Activated CD8-positive, alpha-beta T cell treated with anti-CD3 and anti-CD28 coated beads, Interleukin-2, amount 10 ng/mL, durations not matched to agents 7 days and 5 days (primary cell): ENCODE results near the gene PLIN1. TPM values are rescaled to one million over a fixed set of nuclear protein-coding genes. Genes with fewer than 3 reads are reported as not detected.

Experiments used
- ATAC-seq: fragments of 150-1000 bp; cut with Tn5 transposase; one replicate; pipeline ENCODE4 v1.10.0; 2021; ENCODE audit warnings: moderate library complexity
- CTCF ChIA-PET: fragments of 350-600 bp; sonication (Branson Sonifier 250); formaldehyde crosslinking; loops from one replicate; lab custom pipeline; 2021; ENCODE audit warnings: antibody characterized with exemption; lab: Charles Lee
- POLR2A ChIA-PET: fragments of 350-600 bp; sonication (Branson Sonifier 250); formaldehyde crosslinking; loops from one replicate; lab custom pipeline; 2021; ENCODE audit warnings: antibody characterized with exemption; lab: Charles Lee
- DNase-seq: peaks from one replicate; pipeline ENCODE4 v3.0.0-alpha.2; 2020
- H3K27ac Mint-ChIP-seq: one replicate; pipeline ENCODE4 v1.8.0; 2021; ENCODE audit warnings: mild to moderate bottlenecking, mixed read lengths
- H3K27me3 Mint-ChIP-seq: one replicate; pipeline ENCODE4 v1.8.0; 2021; ENCODE audit warnings: low read depth, mixed read lengths
- H3K36me3 Mint-ChIP-seq: one replicate; pipeline ENCODE4 v1.8.0; 2021; ENCODE audit warnings: low read depth, mixed read lengths
- H3K4me1 Mint-ChIP-seq: one replicate; pipeline ENCODE4 v1.8.0; 2021; ENCODE audit warnings: low read depth, mixed read lengths
- H3K4me3 Mint-ChIP-seq: one replicate; pipeline ENCODE4 v1.8.0; 2021; ENCODE audit warnings: mild to moderate bottlenecking, mixed read lengths
- H3K9me3 Mint-ChIP-seq: one replicate; pipeline ENCODE4 v1.8.0; 2022; ENCODE audit warnings: mixed read lengths; ENCODE audit not compliant: insufficient read depth
- total RNA-seq, 2 experiments: library from RNA; stranded (reverse); gene quantifications; one replicate each; pipeline ENCODE4 v1.2.3, GENCODE V29; 2021

Gene PLIN1
- total RNA-seq, 2 experiments from 2014 or later, result not detected

GRCh38 chr15:89630974-89631901, 47.9 kb downstream of the PLIN1 start:
- Mint-ChIP-seq H3K4me1 (no peaks in the 10 kb centered on the region), H3K27me3 (no peaks in the 10 kb centered on the region), H3K4me3 (no peak overlapping the region), H3K9me3 (no peaks in the 10 kb centered on the region), H3K27ac (no peak overlapping the region), H3K36me3 (peaks cover 58% of the 10 kb centered on the region)
- no peak for ATAC-seq
- CTCF ChIA-PET, result interaction anchor here (1.8 kb wide), 1 partner anchor 16 kb away, joined by 10 read pairs; no protein-coding TSS in a partner anchor
- POLR2A ChIA-PET, result no interaction called here
- no peak for DNase-seq

- no peak overlapping the region for H3K27ac Mint-ChIP-seq
- DNase-seq (no peak), ATAC-seq (no peak)
- CTCF ChIA-PET, result interaction anchor here (1.8 kb wide), 1 partner anchor 17 kb away, joined by 10 read pairs; no protein-coding TSS in a partner anchor
- H3K4me1 Mint-ChIP-seq, result no peaks in the 10 kb centered on the region
- H3K4me3 Mint-ChIP-seq, result no peak overlapping the region
- POLR2A ChIA-PET, result no interaction called here
- peaks cover 67% of the 10 kb centered on the region for H3K36me3 Mint-ChIP-seq
- no peaks in the 10 kb centered on the region for H3K9me3 Mint-ChIP-seq
- H3K27me3 Mint-ChIP-seq, result no peaks in the 10 kb centered on the region
Observed at GRCh38 chr15:89630260-89630659, 48.9 kb downstream of the PLIN1 start.

GRCh38 chr15:89629829-89630228, 49.3 kb downstream of the PLIN1 start:
- Mint-ChIP-seq H3K36me3 (peaks cover 72% of the 10 kb centered on the region), H3K27me3 (no peaks in the 10 kb centered on the region), H3K4me1 (no peaks in the 10 kb centered on the region), H3K9me3 (no peaks in the 10 kb centered on the region), H3K4me3 (no peak overlapping the region), H3K27ac (no peak overlapping the region)
- ATAC-seq, result no peak
- ChIA-PET CTCF (interaction anchor here (1.8 kb wide), 1 partner anchor 17 kb away, joined by 10 read pairs; no protein-coding TSS in a partner anchor), POLR2A (no interaction called here)
- DNase-seq, result no peak

DNA sequence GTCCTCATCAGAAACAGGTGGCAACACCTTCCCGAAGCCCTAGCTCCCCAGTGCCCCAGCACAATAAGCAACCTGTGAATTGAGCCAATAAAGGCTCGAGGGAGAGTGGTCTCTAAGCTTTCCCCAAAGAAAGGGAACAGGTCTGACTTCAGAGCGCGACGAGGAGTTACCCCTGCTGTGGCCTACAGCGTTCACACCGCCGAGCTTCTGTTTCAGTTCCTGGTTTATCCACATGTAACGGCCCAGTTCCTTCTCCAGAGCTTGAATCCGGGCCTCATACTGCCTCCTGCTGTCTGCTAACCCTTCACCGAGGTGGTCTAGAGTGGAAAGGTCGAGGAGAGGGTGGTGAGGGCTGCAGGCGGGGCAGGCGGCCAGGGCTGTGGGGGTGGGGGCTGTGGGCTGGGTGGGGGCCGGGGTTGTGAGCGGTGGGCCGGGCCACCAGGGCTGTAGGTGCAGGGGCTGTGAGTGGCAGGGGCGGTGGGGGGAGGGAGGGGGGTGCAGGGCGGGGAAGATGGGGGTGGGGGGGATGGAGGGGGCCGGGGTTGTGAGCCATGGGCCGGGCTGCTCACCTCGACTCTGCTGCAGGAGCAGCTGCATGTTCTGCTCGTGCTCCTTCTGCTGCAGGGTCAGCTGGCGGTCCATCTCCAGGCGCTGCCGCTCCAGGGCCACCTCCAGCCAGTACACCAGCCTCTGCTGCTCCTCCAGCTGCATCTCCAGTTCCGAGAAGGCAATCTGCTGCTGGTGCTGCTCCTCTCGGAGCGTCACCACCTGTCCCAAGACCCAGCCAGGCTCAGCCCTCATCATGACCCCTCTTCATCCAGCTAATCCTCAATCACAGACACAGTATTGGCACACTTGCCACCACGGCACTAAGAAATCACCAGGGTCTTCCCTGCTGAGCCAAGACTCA, 50.1 kb downstream of the PLIN1 start:
- ATAC-seq, result no peak
- Mint-ChIP-seq H3K9me3 (no peaks in the 10 kb centered on the region), H3K4me1 (no peaks in the 10 kb centered on the region), H3K4me3 (no peak overlapping the region), H3K36me3 (peaks cover 79% of the 10 kb centered on the region), H3K27ac (no peak overlapping the region), H3K27me3 (no peaks in the 10 kb centered on the region)
- ChIA-PET POLR2A (no interaction called here), CTCF (no interaction called here)
- no peak for DNase-seq

- POLR2A ChIA-PET, result no interaction called here
- no peak overlapping the region for H3K4me3 Mint-ChIP-seq
- CTCF ChIA-PET, result no interaction called here
- H3K4me1 Mint-ChIP-seq, result no peaks in the 10 kb centered on the region
- DNase-seq (no peak), ATAC-seq (no peak)
- H3K9me3 Mint-ChIP-seq, result no peaks in the 10 kb centered on the region
- H3K36me3 Mint-ChIP-seq, result peaks cover 82% of the 10 kb centered on the region
- no peaks in the 10 kb centered on the region for H3K27me3 Mint-ChIP-seq
- no peak overlapping the region for H3K27ac Mint-ChIP-seq
Observed at GRCh38 chr15:89628301-89628700, 50.9 kb downstream of the PLIN1 start.

GRCh38 chr15:89627256-89627970, 51.8 kb downstream of the PLIN1 start:
- Mint-ChIP-seq H3K4me1 (no peaks in the 10 kb centered on the region), H3K27me3 (no peaks in the 10 kb centered on the region), H3K4me3 (no peak overlapping the region), H3K36me3 (peaks cover 84% of the 10 kb centered on the region), H3K27ac (no peak overlapping the region), H3K9me3 (no peaks in the 10 kb centered on the region)
- POLR2A ChIA-PET, result no interaction called here
- DNase-seq (no peak), ATAC-seq (no peak)
- CTCF ChIA-PET, result no interaction called here

DNA sequence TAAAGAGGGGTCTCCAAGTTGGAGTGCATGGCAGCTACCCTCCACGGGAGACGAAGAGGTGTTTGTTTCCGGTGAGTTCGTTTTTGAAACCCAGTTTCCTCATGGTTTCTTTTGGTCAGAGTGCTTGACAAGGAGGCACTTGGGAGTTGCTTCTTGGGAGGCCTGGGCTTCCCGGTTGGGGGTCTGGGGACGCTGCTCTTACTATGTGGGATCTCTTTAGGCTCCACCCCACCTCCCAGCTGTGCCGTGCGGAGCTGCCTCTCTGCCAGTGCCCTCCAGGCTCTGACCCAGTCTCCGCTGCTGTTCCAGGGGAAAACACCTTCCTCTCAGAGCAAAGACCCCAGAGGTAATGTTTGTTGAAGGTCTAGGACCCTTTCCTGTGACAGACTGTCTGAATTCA, 53.5 kb downstream of the PLIN1 start:
- CTCF ChIA-PET, result no interaction called here
- H3K27ac Mint-ChIP-seq, result no peak overlapping the region
- ATAC-seq (no peak), DNase-seq (no peak)
- no peaks in the 10 kb centered on the region for H3K27me3 Mint-ChIP-seq
- H3K36me3 Mint-ChIP-seq, result peaks cover 83% of the 10 kb centered on the region
- POLR2A ChIA-PET, result interaction anchor here (0.9 kb wide), 1 partner anchor 95 kb away, joined by 3 read pairs; no protein-coding TSS in a partner anchor
- H3K4me1 Mint-ChIP-seq, result no peaks in the 10 kb centered on the region
- no peaks in the 10 kb centered on the region for H3K9me3 Mint-ChIP-seq
- H3K4me3 Mint-ChIP-seq, result no peak overlapping the region

- ChIA-PET CTCF (no interaction called here), POLR2A (no interaction called here)
- ATAC-seq (no peak), DNase-seq (no peak)
- Mint-ChIP-seq H3K4me3 (no peak overlapping the region), H3K9me3 (no peaks in the 10 kb centered on the region), H3K4me1 (no peaks in the 10 kb centered on the region), H3K27ac (no peak overlapping the region), H3K27me3 (no peaks in the 10 kb centered on the region), H3K36me3 (peaks cover 79% of the 10 kb centered on the region)
Observed at GRCh38 chr15:89623165-89623564, 56.0 kb downstream of the PLIN1 start.

- Mint-ChIP-seq H3K36me3 (peaks cover 73% of the 10 kb centered on the region), H3K9me3 (no peaks in the 10 kb centered on the region), H3K27me3 (no peaks in the 10 kb centered on the region), H3K4me3 (no peak overlapping the region), H3K4me1 (no peaks in the 10 kb centered on the region), H3K27ac (no peak overlapping the region)
- DNase-seq (no peak), ATAC-seq (no peak)
- ChIA-PET CTCF (no interaction called here), POLR2A (no interaction called here)
Observed at GRCh38 chr15:89621547-89621946, 57.6 kb downstream of the PLIN1 start.

GRCh38 chr15:89616228-89616627, 62.9 kb downstream of the PLIN1 start:
- Mint-ChIP-seq H3K27ac (no peak overlapping the region), H3K4me3 (no peak overlapping the region), H3K9me3 (peaks cover 6% of the 10 kb centered on the region), H3K4me1 (no peaks in the 10 kb centered on the region), H3K27me3 (no peaks in the 10 kb centered on the region), H3K36me3 (peaks cover 72% of the 10 kb centered on the region)
- DNase-seq (no peak), ATAC-seq (no peak)
- ChIA-PET CTCF (interaction anchor here (0.6 kb wide), 1 partner anchor 160 kb away, joined by 3 read pairs; no protein-coding TSS in a partner anchor), POLR2A (no interaction called here)

GRCh38 chr15:89615135-89615534, 64.0 kb downstream of the PLIN1 start:
- POLR2A ChIA-PET, result no interaction called here
- Mint-ChIP-seq H3K27me3 (no peaks in the 10 kb centered on the region), H3K9me3 (peaks cover 8% of the 10 kb centered on the region), H3K4me3 (no peak overlapping the region), H3K36me3 (peaks cover 78% of the 10 kb centered on the region), H3K4me1 (peaks cover 2% of the 10 kb centered on the region), H3K27ac (no peak overlapping the region)
- DNase-seq, result no peak
- no peak for ATAC-seq
- CTCF ChIA-PET, result interaction anchor here (0.7 to 0.9 kb wide), 2 partner anchors 26 to 45 kb away, joined by 3 read pairs; no protein-coding TSS in a partner anchor
